Measurements from ENCODE around the gene LPP. TPM values are rescaled to one million over a fixed set of nuclear protein-coding genes. Genes with fewer than 3 reads are reported as not detected.

The LPP gene
- total RNA-seq, 1 donor from 2014 or later, result 1,791 TPM

- Histone ChIP-seq H3K4me3 (no peak overlapping the region), H3K27ac (peak overlapping the region; percentile 33 to 73), H3K4me1 (peaks cover 4 to 34% of the 10 kb centered on the region in 2 donors), H3K27me3 (no peaks in the 10 kb centered on the region), H3K9me3 (no peaks in the 10 kb centered on the region), H3K36me3 (peaks cover 7 to 9% of the 10 kb centered on the region in 2 donors)
- TF ChIP-seq, protein P1, sequence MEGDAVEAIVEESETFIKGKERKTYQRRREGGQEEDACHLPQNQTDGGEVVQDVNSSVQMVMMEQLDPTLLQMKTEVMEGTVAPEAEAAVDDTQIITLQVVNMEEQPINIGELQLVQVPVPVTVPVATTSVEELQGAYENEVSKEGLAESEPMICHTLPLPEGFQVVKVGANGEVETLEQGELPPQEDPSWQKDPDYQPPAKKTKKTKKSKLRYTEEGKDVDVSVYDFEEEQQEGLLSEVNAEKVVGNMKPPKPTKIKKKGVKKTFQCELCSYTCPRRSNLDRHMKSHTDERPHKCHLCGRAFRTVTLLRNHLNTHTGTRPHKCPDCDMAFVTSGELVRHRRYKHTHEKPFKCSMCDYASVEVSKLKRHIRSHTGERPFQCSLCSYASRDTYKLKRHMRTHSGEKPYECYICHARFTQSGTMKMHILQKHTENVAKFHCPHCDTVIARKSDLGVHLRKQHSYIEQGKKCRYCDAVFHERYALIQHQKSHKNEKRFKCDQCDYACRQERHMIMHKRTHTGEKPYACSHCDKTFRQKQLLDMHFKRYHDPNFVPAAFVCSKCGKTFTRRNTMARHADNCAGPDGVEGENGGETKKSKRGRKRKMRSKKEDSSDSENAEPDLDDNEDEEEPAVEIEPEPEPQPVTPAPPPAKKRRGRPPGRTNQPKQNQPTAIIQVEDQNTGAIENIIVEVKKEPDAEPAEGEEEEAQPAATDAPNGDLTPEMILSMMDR (IDR thresholded peaks at IDR 0.05), result no peak
- DNase-seq (ENCODE audit: low spot score in 2 of 2), result no peak
- intact Hi-C loops (cut with DNase I), result no loop called here
Measured at GRCh38 chr3:188711881-188712247, 557.9 kb downstream of the LPP start.

DNA sequence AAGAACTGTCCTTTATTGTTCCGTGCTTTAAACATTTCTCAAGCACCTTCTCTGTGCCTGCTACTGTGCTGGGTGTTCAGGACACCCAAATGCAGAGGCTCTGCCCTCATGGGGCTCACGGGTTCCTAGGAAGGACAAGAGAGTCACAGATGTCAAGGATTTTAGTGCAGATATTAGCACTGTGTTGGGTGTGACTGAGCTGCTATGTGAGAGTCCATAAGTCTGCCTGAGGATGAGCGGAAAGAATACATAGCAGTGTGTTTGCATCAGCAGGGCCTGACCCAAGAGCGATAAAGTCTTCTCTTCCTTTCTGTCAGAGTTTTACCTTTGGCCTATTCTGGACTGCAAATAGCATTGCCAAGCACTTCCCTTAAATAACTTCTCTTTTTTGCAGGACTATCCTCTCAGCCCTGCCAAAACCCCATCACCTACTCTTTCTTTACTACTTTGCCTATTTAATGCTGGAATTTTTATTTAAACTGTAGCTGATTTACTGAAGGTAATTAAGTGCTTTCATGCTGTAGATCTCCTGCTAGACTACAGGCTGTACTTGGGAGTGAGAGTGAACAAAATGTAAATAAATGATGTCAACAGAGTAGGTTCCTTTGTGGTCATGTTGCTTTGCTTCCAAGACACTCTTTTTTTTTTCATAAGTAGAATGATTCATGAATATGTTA, 558.4 kb downstream of the LPP start:
- Histone ChIP-seq H3K4me3 (no peak overlapping the region), H3K9me3 (no peaks in the 10 kb centered on the region), H3K4me1 (peaks cover 4 to 29% of the 10 kb centered on the region in 2 donors), H3K27me3 (no peaks in the 10 kb centered on the region), H3K27ac (peak overlapping the region; percentile 33 to 73), H3K36me3 (peaks cover 7 to 9% of the 10 kb centered on the region in 2 donors)
- no peak for DNase-seq (ENCODE audit: low spot score in 2 of 2)
- TF ChIP-seq, protein P1 (IDR thresholded peaks at IDR 0.05), result no peak
- intact Hi-C loops (cut with DNase I), result no loop called here

DNA sequence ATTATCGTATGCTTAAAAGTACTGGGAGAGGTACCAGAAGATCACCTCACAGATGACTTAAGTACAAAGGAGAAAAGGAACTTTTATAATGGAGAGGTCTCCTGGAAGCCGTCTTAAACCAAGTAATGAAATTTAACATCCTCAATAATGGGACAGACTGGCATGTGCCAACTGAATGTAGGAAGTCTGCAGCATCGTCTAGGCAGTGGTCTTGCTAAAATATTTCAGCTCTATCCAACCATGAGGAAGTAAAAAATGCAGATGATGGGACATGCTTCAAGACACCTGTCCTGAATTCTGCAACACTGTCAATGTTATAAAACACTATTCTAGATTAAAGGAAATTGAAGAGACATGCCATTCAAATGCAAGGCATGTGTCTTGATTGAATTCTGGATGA, 559.0 kb downstream of the LPP start:
- Histone ChIP-seq H3K27ac (peak overlapping the region; percentile 27 to 73), H3K9me3 (no peaks in the 10 kb centered on the region), H3K36me3 (peaks cover 7 to 9% of the 10 kb centered on the region in 2 donors), H3K4me1 (peaks cover 4 to 26% of the 10 kb centered on the region in 2 donors), H3K4me3 (no peak overlapping the region), H3K27me3 (no peaks in the 10 kb centered on the region)
- intact Hi-C loops (cut with DNase I), result no loop called here
- TF ChIP-seq, protein P1 (IDR thresholded peaks at IDR 0.05), result no peak
- DNase-seq (ENCODE audit: low spot score in 2 of 2), result no peak

DNA sequence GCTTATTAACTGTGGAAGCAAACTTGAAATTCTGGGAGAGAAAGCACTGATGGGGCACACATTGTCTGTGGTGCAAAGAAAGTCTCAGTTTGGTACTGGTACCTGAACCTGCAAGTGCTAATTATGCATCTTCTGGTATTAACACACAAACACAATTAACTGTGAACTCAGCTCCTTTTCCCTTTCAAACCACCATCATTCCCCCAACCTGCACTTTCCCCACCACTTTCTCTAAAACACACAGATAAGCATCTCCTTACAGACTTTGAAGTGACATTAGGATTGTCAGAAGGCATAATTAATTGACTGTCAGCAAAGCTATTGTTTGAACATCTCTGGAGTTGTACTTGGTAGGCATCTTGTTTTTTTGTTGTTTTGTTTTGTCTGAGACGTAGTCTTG, 565.6 kb downstream of the LPP start:
- peaks cover 0 to 14% of the 10 kb centered on the region in 2 donors for H3K4me1 ChIP-seq
- no peak for DNase-seq (ENCODE audit: low spot score in 2 of 2)
- no peaks in the 10 kb centered on the region for H3K27me3 ChIP-seq
- H3K4me3 ChIP-seq, result no peak overlapping the region
- intact Hi-C loops (cut with DNase I), result no loop called here
- no peaks in the 10 kb centered on the region for H3K9me3 ChIP-seq
- TF ChIP-seq, protein P1 (IDR thresholded peaks at IDR 0.05), result no peak
- H3K27ac ChIP-seq, result no peak overlapping the region
- H3K36me3 ChIP-seq, result no peaks in the 10 kb centered on the region

DNA sequence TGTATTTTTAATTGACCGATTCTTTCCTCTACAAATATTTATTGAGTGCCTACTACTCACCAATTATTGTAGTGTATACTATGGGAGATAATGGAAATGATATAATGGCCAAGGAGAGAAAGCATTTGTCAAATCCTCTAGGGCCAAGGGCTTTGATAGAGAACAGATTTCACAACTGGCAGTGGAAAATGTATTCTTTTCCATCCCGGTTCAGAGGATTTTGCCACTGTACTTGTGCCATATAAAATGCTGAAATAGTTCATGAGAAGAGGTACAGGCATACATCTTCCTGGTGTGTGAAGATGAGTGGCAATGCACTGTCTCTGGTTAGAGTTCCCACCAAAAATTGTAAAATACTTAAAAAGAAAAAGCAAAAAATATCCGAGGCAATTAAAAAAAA, 566.3 kb downstream of the LPP start:
- H3K4me1 ChIP-seq, result peaks cover 0 to 15% of the 10 kb centered on the region in 2 donors
- no peaks in the 10 kb centered on the region for H3K27me3 ChIP-seq
- no peak for DNase-seq (ENCODE audit: low spot score in 2 of 2)
- H3K4me3 ChIP-seq, result no peak overlapping the region
- H3K9me3 ChIP-seq, result no peaks in the 10 kb centered on the region
- TF ChIP-seq, protein P1 (IDR thresholded peaks at IDR 0.05), result no peak
- no peaks in the 10 kb centered on the region for H3K36me3 ChIP-seq
- intact Hi-C loops (cut with DNase I), result no loop called here
- H3K27ac ChIP-seq, result no peak overlapping the region
